Stimulated activated CD8-positive, alpha-beta memory T cell treated with anti-CD3 and anti-CD28 coated beads, Interleukin-15, amount 100 ng/mL, for 1 hour (primary cell): ENCODE results near the gene IL4.
"Not testable (repeated sequence)": the region's sequence is repeated elsewhere in the genome, so short reads cannot be mapped to it uniquely, and the experiment has no call there.

Experiments used
- DNase-seq: peaks from one replicate; pipeline ENCODE4 v3.0.0-alpha.2; 2020; ENCODE audit warnings: low read depth

Gene IL4

GRCh38 chr5:132674671-132675506 lies 1.1 kb downstream of the IL4 start:
- DNase-seq, result no peak

- DNase-seq, result no peak
Observed at GRCh38 chr5:132675936-132676689, 2.3 kb downstream of the IL4 start.

- DNase-seq, result no peak
Observed at GRCh38 chr5:132677191-132677590, 3.4 kb downstream of the IL4 start.

GRCh38 chr5:132677682-132678400 lies 4.1 kb downstream of the IL4 start:
- DNase-seq, result no peak

GRCh38 chr5:132678735-132679134 lies 4.9 kb downstream of the IL4 start:
- no peak for DNase-seq

GRCh38 chr5:132679166-132679565 lies 5.4 kb downstream of the IL4 start:
- DNase-seq, result no peak

GRCh38 chr5:132679717-132680380 lies 6.1 kb downstream of the IL4 start:
- DNase-seq, result no peak

GRCh38 chr5:132680780-132681475 lies 7.1 kb downstream of the IL4 start:
- no peak for DNase-seq

- DNase-seq, result no peak
Observed at GRCh38 chr5:132681476-132681831, 7.7 kb downstream of the IL4 start.

- DNase-seq, result no peak
Observed at GRCh38 chr5:132681983-132682382, 8.2 kb downstream of the IL4 start.

- no peak for DNase-seq
Observed at GRCh38 chr5:132684491-132684890, 10.7 kb downstream of the IL4 start.

GRCh38 chr5:132684922-132685720 lies 11.3 kb downstream of the IL4 start:
- no peak for DNase-seq

GRCh38 chr5:132686193-132686592 lies 12.4 kb downstream of the IL4 start:
- no peak for DNase-seq

- DNase-seq, result no peak
Observed at GRCh38 chr5:132687995-132688394, 14.2 kb downstream of the IL4 start.

- no peak for DNase-seq
Observed at GRCh38 chr5:132688536-132689339, 14.9 kb downstream of the IL4 start.

- no peak for DNase-seq
Observed at GRCh38 chr5:132689513-132689912, 15.7 kb downstream of the IL4 start.

- no peak for DNase-seq
Observed at GRCh38 chr5:132690156-132690555, 16.4 kb downstream of the IL4 start.

GRCh38 chr5:132691755-132692631 lies 18.2 kb downstream of the IL4 start:
- not testable (repeated sequence) for DNase-seq

GRCh38 chr5:132692632-132692967 lies 18.8 kb downstream of the IL4 start:
- no peak for DNase-seq
